Right lobe of liver (tissue), 4 donors: ENCODE measurements around the gene MPG.
"Not testable (repeated sequence)": the region's sequence is repeated elsewhere in the genome, so short reads cannot be mapped to it uniquely, and the experiment has no call there.

Experiments used
- CTCF ChIP-seq, 4 donors: fragments of 200-600 bp in 3 of 4; fragments of 450-650 bp in 1 of 4; IDR thresholded peaks; one replicate each; pipeline versions ENCODE4 v1.5.1 to v1.8.0; 2016 to 2022; ENCODE audit warnings: antibody characterized with exemption in 4 of 4, mild to moderate bottlenecking in 2 of 4
- POLR2A ChIP-seq: fragments of 450-650 bp; IDR thresholded peaks from one replicate; pipeline ENCODE4 v1.6.1; 2017; ENCODE audit warnings: antibody characterized with exemption, mild to moderate bottlenecking
- donor health status: DM: no; HTN: no; CAD: no.
- donor health status: DM: no; HTN: no; CAD: no.
- donor health status: DM: no; HTN: yes; CAD: no.

GRCh38 chr16:38206-38605 lies 39.8 kb upstream of the MPG start:
- TF ChIP-seq CTCF (IDR thresholded peaks at IDR 0.05); POLR2A: not testable (repeated sequence)
